Inflammatory macrophage treated with lipopolysaccharide for 4 hours (primary cell): ENCODE measurements around the gene GRK7.
"Not testable (repeated sequence)": the region's sequence is repeated elsewhere in the genome, so short reads cannot be mapped to it uniquely, and the experiment has no call there.

Source experiments
- DNase-seq: peaks from one replicate; pipeline ENCODE4 v3.0.0-alpha.2; 2020

GRK7 gene

GRCh38 chr3:141763088-141763750 is at the start of gene GRK7:
TSS of gene GRK7 (plus strand) at chr3:141763408. CDS start at chr3:141778285, 14,877 bp downstream.
- DNase-seq, result no peak

GRCh38 chr3:141714671-141715070 is 48.5 kb upstream of the GRK7 start:
- no peak for DNase-seq

GRCh38 chr3:141722081-141722480 is 41.1 kb upstream of the GRK7 start:
- peak; percentile 35 for DNase-seq

GRCh38 chr3:141722648-141723047 is 40.6 kb upstream of the GRK7 start:
- no peak for DNase-seq

GRCh38 chr3:141723255-141723654 is 40.0 kb upstream of the GRK7 start:
- no peak for DNase-seq

- DNase-seq, result no peak
Measured at GRCh38 chr3:141724186-141724585, 39.0 kb upstream of the GRK7 start.

- no peak for DNase-seq
Measured at GRCh38 chr3:141725036-141725435, 38.2 kb upstream of the GRK7 start.

- no peak for DNase-seq
Measured at GRCh38 chr3:141726483-141726882, 36.7 kb upstream of the GRK7 start.

GRCh38 chr3:141728355-141728892 is 34.8 kb upstream of the GRK7 start:
- DNase-seq, result no peak

GRCh38 chr3:141729240-141729639 is 34.0 kb upstream of the GRK7 start:
- no peak for DNase-seq

GRCh38 chr3:141735176-141735575 is 28.0 kb upstream of the GRK7 start:
- no peak for DNase-seq

- peak; percentile 21 for DNase-seq
Measured at GRCh38 chr3:141735770-141736465, 27.3 kb upstream of the GRK7 start.

- DNase-seq, result peak; percentile 58
Measured at GRCh38 chr3:141737093-141737492, 26.1 kb upstream of the GRK7 start.

GRCh38 chr3:141737678-141738021 is 25.6 kb upstream of the GRK7 start:
- no peak for DNase-seq

GRCh38 chr3:141738022-141738890 is 25.0 kb upstream of the GRK7 start, which contains the start of gene RNF7:
TSS of gene RNF7 (plus strand) at chr3:141738298. CDS start at chr3:141738342, 44 bp downstream.
- DNase-seq, result peak; percentile 97

- peak; percentile 64 for DNase-seq
Measured at GRCh38 chr3:141738891-141739363, 24.3 kb upstream of the GRK7 start.

GRCh38 chr3:141739731-141740130 is 23.5 kb upstream of the GRK7 start:
- DNase-seq, result no peak

- no peak for DNase-seq
Measured at GRCh38 chr3:141740349-141740748, 22.9 kb upstream of the GRK7 start.

- DNase-seq, result no peak
Measured at GRCh38 chr3:141743305-141743704, 19.9 kb upstream of the GRK7 start.

GRCh38 chr3:141746962-141747361 is 16.2 kb upstream of the GRK7 start:
- no peak for DNase-seq

- no peak for DNase-seq
Measured at GRCh38 chr3:141753399-141753798, 9.8 kb upstream of the GRK7 start.

- no peak for DNase-seq
Measured at GRCh38 chr3:141754032-141754431, 9.2 kb upstream of the GRK7 start.

- not testable (repeated sequence) for DNase-seq
Measured at GRCh38 chr3:141762552-141762951, 656 bp upstream of the GRK7 start.
